NCI-H226 (cell line): ENCODE results near the gene SPOUT1.

Experiments used
- DNase-seq: peaks from one replicate; pipeline ENCODE4 v3.0.0-alpha.2; 2015

The SPOUT1 gene

DNA sequence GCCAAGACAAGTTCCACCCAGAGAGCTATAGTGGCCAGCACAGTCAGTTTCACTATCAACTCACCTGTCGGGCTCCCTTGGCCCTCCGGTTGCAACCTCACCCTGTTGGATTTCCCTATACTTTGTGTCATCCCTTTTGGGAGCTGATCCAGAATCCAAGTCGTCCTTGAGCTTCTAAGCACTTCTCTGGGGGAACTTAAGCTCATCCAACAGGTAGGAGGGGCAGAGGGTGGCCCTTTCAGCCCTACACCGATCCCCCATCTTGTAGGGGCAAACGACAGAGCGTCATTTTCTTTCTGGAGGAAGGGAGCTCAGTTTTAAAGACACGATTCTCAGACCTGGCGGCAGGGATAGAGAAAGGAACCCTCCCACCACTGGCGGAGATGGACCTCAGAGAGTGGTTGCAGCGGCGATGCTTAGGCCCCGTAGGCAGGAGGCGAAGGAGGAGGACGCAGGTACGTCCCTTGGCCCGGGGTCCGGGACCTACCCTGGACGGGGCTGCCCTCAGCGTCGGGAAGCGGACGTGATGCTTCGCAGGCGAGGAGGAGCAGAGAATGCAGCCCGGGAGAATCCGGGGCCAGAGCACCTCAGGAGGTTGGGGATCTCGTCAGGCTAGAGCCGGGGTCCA lies 58.4 kb downstream of the SPOUT1 start:
- DNase-seq, result no peak

DNA sequence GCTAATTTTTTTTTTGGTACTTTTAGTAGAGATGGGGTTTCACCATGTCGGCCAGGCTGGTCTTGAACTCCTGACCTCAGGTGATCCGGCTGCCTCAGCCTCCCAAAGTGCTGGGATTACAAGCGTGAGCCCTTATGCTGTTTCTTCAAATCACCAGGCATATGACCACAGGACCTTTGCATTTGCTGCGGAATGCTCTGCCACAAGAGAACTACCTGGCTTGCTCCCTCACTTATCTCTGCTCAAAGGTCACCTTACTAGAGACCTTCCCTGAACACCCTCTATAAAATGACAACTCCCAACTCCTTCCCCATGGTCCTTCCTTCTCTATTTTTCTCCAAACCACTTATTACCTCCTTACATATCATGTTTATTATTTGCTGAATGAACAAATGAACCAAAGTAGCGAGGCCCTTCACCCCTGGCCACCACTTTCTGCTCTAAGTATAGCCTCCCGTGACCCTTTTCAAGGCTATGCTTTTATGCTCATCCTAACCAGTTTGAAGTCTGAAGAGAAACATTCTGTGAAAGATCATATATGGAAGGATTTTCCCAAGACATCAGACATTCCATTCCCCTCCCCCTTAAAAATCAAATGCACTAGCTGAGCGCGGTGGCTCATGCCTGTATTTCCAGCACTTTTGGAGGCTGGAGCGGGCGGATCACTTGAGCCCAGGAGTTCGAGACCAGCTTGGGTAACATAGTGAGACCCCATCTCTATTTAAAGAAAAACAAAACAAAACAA lies 59.1 kb downstream of the SPOUT1 start:
- no peak for DNase-seq
